Erythroblast (primary cell): Measurements from ENCODE around the gene NLGN1.

Experiments used
- DNase-seq, 2 experiments: peaks; one replicate each; lab custom pipeline; 2025; lab: John Stamatoyannopoulos, UW
- GATA1 ChIP-seq: IDR thresholded peaks from 2 replicates; pipeline ENCODE4 v1.6.1; 2011; ENCODE audit warnings: low read depth, mild to moderate bottlenecking, control low read depth, low read length, moderate library complexity
- POLR2A ChIP-seq: IDR thresholded peaks from 2 replicates; pipeline ENCODE4 v1.6.1; 2011; ENCODE audit warnings: mild to moderate bottlenecking, low read length

NLGN1 gene

GRCh38 chr3:173839859-173840258, 442.3 kb downstream of the NLGN1 start:
- TF ChIP-seq GATA1 (no peak), POLR2A (no peak)
- no peak for DNase-seq

GRCh38 chr3:173841334-173841733, 443.8 kb downstream of the NLGN1 start:
- TF ChIP-seq GATA1 (no peak), POLR2A (no peak)
- DNase-seq: no peak

GRCh38 chr3:173843060-173843459, 445.5 kb downstream of the NLGN1 start:
- DNase-seq: no peak
- no peak for TF ChIP-seq GATA1
- TF ChIP-seq POLR2A: no peak

GRCh38 chr3:173846584-173846983, 449.0 kb downstream of the NLGN1 start:
- TF ChIP-seq POLR2A: no peak
- no peak for TF ChIP-seq GATA1
- no peak for DNase-seq

- TF ChIP-seq POLR2A (no peak), GATA1 (no peak)
- DNase-seq: no peak
Measured at GRCh38 chr3:173849489-173849888, 451.9 kb downstream of the NLGN1 start.

- TF ChIP-seq POLR2A: no peak
- no peak for TF ChIP-seq GATA1
- no peak for DNase-seq
Measured at GRCh38 chr3:173857154-173857553, 459.6 kb downstream of the NLGN1 start.

GRCh38 chr3:173862701-173863100, 465.2 kb downstream of the NLGN1 start:
- TF ChIP-seq POLR2A (no peak), GATA1 (no peak)
- DNase-seq: no peak

- TF ChIP-seq POLR2A (no peak), GATA1 (no peak)
Measured at GRCh38 chr3:173863551-173863950, 466.0 kb downstream of the NLGN1 start.

GRCh38 chr3:173865900-173866498, 468.5 kb downstream of the NLGN1 start:
- DNase-seq: no peak
- TF ChIP-seq GATA1: no peak
- TF ChIP-seq POLR2A: no peak

More at GRCh38 chr3:173863551-173863950, 466.0 kb downstream of the NLGN1 start:
- DNase-seq: no peak

- TF ChIP-seq GATA1 (no peak), POLR2A (no peak)
- no peak for DNase-seq
Measured at GRCh38 chr3:173869766-173870165, 472.2 kb downstream of the NLGN1 start.

GRCh38 chr3:173870976-173871375, 473.4 kb downstream of the NLGN1 start:
- DNase-seq: no peak

GRCh38 chr3:173875790-173876189, 478.2 kb downstream of the NLGN1 start:
- DNase-seq: no peak
- TF ChIP-seq GATA1: no peak
- TF ChIP-seq POLR2A: no peak

More at GRCh38 chr3:173870976-173871375, 473.4 kb downstream of the NLGN1 start:
- TF ChIP-seq POLR2A (no peak), GATA1 (no peak)

GRCh38 chr3:173876476-173876875, 478.9 kb downstream of the NLGN1 start:
- no peak for DNase-seq
- TF ChIP-seq POLR2A: no peak
- no peak for TF ChIP-seq GATA1

GRCh38 chr3:173887888-173888287, 490.3 kb downstream of the NLGN1 start:
- no peak for DNase-seq
- TF ChIP-seq POLR2A (no peak), GATA1 (no peak)

GRCh38 chr3:173889596-173889995, 492.1 kb downstream of the NLGN1 start:
- DNase-seq: no peak
- no peak for TF ChIP-seq GATA1
- TF ChIP-seq POLR2A: no peak

- TF ChIP-seq POLR2A: no peak
- TF ChIP-seq GATA1: no peak
- no peak for DNase-seq
Measured at GRCh38 chr3:173890091-173890490, 492.5 kb downstream of the NLGN1 start.
